ENCODE data around the gene GBGT1. TPM values are rescaled to one million over a fixed set of nuclear protein-coding genes. Genes with fewer than 3 reads are reported as not detected.

Gene GBGT1
- total and polyA plus RNA-seq, 2 donors (not counting 3 experiments of a cell fraction or from before 2014, with no cell fraction given), result 35.6 to 56.3 TPM

GRCh38 chr9:133166392-133166791 lies 2.7 kb upstream of the GBGT1 start:
- CTCF ChIA-PET, result interaction anchor here (0.7 to 2.5 kb wide), 4 partner anchors 8 to 19 kb away, joined by 3 to 11 read pairs (median 4); no protein-coding TSS in a partner anchor

More at GRCh38 chr9:133166392-133166791, 2.7 kb upstream of the GBGT1 start:
- Histone ChIP-seq H3K4me2 (ENCODE audit: insufficient read depth, low read length) (no peak overlapping the region), H2AFZ (ENCODE audit: low read depth, low read length) (no peak overlapping the region), H3K27ac (ENCODE audit: insufficient read depth, low read depth, low read length) (no peak overlapping the region), H3K27me3 (ENCODE audit: control insufficient read depth in 2 of 2, insufficient read depth in 2 of 2, low read length in 2 of 2) (no peaks in the 10 kb centered on the region), H3K4me3 (replicated peaks in 1 of 3; ENCODE audit: insufficient read depth in 1 of 3, low read depth in 1 of 3, low read length in 3 of 3) (no peak overlapping the region), H3K9ac (replicated peaks; ENCODE audit: extremely low read depth, insufficient read depth, low read length) (no peak overlapping the region), H3K9me3 (replicated peaks; ENCODE audit: control insufficient read depth, insufficient read depth, low read length) (no peaks in the 10 kb centered on the region), H3K36me3 (ENCODE audit: control insufficient read depth in 2 of 2, extremely low read depth in 1 of 2, insufficient read depth in 2 of 2, low read length in 2 of 2) (no peaks in the 10 kb centered on the region), H3K9me1 (replicated peaks; ENCODE audit: control insufficient read depth, extremely low read depth, insufficient read depth, low read length) (no peaks in the 10 kb centered on the region), H4K20me1 (replicated peaks; ENCODE audit: control insufficient read depth, extremely low read depth, insufficient read depth, low read length) (no peaks in the 10 kb centered on the region), H3K79me2 (ENCODE audit: control insufficient read depth, insufficient read depth, low read length) (no peaks in the 10 kb centered on the region), H3K4me1 (ENCODE audit: control insufficient read depth, extremely low read depth, insufficient read depth, low read length) (peaks cover 3% of the 10 kb centered on the region)
- FAIRE-seq (no peak), DNase-seq (ENCODE audit: low read depth, low spot score) (no peak)
- dilution Hi-C loops (cut with MboI; ENCODE audit: extremely low pct_ligation_motif_present, low sequenced_read_pairs) (no loop called here), intact Hi-C loops (cut with micrococcal nuclease) (no loop called here)
- BruUV-seq (replicated peaks), result no TSS peak
- POLR2A ChIA-PET, result no interaction called here
- TF ChIP-seq FOS (IDR thresholded peaks at IDR 0.05; ENCODE audit: borderline replicate concordance, insufficient read depth, low read length) (no peak), POLR2A (IDR thresholded peaks at IDR 0.05; ENCODE audit: low read depth, low read length) (no peak), EZH2 (IDR thresholded peaks at IDR 0.05; ENCODE audit: borderline replicate concordance, low read depth, low read length, severe bottlenecking) (no peak), MYC (IDR thresholded peaks at IDR 0.05; ENCODE audit: low read depth, low read length) (no peak), GATA2 (IDR thresholded peaks at IDR 0.05; ENCODE audit: insufficient read depth, insufficient read length, low read depth, low read length) (no peak), POLR2AphosphoS5 (IDR thresholded peaks at IDR 0.05; ENCODE audit: insufficient read depth, low read depth, low read length) (no peak), CTCF (IDR thresholded peaks at IDR 0.05; ENCODE audit: extremely low read depth in 1 of 2, insufficient read depth in 1 of 2, low read depth in 1 of 2, low read length in 2 of 2) (no peak)
- TF ChIP-seq, protein P1, sequence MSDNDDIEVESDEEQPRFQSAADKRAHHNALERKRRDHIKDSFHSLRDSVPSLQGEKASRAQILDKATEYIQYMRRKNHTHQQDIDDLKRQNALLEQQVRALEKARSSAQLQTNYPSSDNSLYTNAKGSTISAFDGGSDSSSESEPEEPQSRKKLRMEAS (IDR thresholded peaks at IDR 0.05; ENCODE audit: insufficient read depth, insufficient read length), result no peak

Data from endothelial cell of umbilical vein (primary cell).